ENCODE results near the gene HPS1.

Gene HPS1

DNA sequence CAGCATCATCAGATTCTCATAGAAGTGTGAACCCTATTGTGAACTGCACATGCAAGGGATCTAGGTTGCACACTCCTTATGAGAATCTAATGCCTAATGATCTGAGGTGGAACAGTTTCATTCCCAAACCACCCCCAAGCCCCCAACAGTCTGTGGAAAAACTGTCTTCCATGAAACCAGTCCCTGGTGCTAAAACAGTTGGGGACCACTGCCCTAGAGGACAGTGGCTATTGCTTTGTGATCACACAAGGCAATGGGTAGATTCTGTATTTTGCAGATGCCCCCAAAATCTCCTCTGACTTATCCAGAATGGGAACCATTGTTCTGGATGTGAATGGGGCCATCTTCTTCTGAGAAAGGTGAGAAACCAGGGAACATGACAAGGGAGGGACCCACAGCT is 31.1 kb upstream of the HPS1 start:
- H3K9ac ChIP-seq, result no peak overlapping the region
- H3K27me3 ChIP-seq (ENCODE audit: insufficient read depth, low read depth), result no peaks in the 10 kb centered on the region
- no peaks in the 10 kb centered on the region for H4K20me1 ChIP-seq (ENCODE audit: insufficient read depth)
- no peak overlapping the region for H3K4me3 ChIP-seq (IDR thresholded peaks at IDR 0.05; ENCODE audit: insufficient read depth, low read depth, low read length)
- TF ChIP-seq, protein P1, sequence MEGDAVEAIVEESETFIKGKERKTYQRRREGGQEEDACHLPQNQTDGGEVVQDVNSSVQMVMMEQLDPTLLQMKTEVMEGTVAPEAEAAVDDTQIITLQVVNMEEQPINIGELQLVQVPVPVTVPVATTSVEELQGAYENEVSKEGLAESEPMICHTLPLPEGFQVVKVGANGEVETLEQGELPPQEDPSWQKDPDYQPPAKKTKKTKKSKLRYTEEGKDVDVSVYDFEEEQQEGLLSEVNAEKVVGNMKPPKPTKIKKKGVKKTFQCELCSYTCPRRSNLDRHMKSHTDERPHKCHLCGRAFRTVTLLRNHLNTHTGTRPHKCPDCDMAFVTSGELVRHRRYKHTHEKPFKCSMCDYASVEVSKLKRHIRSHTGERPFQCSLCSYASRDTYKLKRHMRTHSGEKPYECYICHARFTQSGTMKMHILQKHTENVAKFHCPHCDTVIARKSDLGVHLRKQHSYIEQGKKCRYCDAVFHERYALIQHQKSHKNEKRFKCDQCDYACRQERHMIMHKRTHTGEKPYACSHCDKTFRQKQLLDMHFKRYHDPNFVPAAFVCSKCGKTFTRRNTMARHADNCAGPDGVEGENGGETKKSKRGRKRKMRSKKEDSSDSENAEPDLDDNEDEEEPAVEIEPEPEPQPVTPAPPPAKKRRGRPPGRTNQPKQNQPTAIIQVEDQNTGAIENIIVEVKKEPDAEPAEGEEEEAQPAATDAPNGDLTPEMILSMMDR (conservative IDR thresholded peaks at IDR 0.05; ENCODE audit: low read depth, low read length), result no peak
- no peaks in the 10 kb centered on the region for H3K4me1 ChIP-seq (ENCODE audit: low read depth, poor library complexity, severe bottlenecking)
- H2AFZ ChIP-seq (ENCODE audit: low read depth), result no peak overlapping the region
- H3K79me2 ChIP-seq (ENCODE audit: insufficient read depth, low read depth), result no peaks in the 10 kb centered on the region
- no peaks in the 10 kb centered on the region for H3K36me3 ChIP-seq (ENCODE audit: insufficient read depth)
- H3K27ac ChIP-seq, result no peak overlapping the region
- H3K4me2 ChIP-seq, result no peak overlapping the region

DNA sequence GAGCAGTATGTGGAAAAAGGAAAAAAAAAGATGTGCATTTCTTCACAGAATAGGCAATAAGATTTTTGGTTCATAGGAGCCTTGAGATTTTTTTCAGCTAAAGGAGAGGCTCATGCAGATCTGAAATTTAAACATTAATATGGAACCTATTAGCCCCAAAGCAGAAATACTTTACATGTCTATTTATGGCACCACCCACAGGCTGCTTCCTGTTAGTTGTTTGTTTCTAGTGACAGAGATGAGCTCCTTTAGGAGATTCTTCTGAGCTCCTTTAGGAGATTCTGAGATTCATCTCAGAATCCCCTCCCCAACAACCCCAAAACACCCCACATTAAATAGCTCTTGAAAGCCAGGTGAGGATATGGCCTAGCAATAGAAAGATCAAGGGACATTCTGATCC is 27.9 kb upstream of the HPS1 start:
- no peaks in the 10 kb centered on the region for H3K27me3 ChIP-seq (ENCODE audit: insufficient read depth, low read depth)
- H3K36me3 ChIP-seq (ENCODE audit: insufficient read depth), result no peaks in the 10 kb centered on the region
- H3K9ac ChIP-seq, result no peak overlapping the region
- no peaks in the 10 kb centered on the region for H3K79me2 ChIP-seq (ENCODE audit: insufficient read depth, low read depth)
- TF ChIP-seq, protein P1 (conservative IDR thresholded peaks at IDR 0.05; ENCODE audit: low read depth, low read length), result no peak
- no peak overlapping the region for H3K27ac ChIP-seq
- no peak overlapping the region for H2AFZ ChIP-seq (ENCODE audit: low read depth)
- no peaks in the 10 kb centered on the region for H4K20me1 ChIP-seq (ENCODE audit: insufficient read depth)
- H3K4me3 ChIP-seq (IDR thresholded peaks at IDR 0.05; ENCODE audit: insufficient read depth, low read depth, low read length), result no peak overlapping the region
- no peak overlapping the region for H3K4me2 ChIP-seq
- no peaks in the 10 kb centered on the region for H3K4me1 ChIP-seq (ENCODE audit: low read depth, poor library complexity, severe bottlenecking)

DNA sequence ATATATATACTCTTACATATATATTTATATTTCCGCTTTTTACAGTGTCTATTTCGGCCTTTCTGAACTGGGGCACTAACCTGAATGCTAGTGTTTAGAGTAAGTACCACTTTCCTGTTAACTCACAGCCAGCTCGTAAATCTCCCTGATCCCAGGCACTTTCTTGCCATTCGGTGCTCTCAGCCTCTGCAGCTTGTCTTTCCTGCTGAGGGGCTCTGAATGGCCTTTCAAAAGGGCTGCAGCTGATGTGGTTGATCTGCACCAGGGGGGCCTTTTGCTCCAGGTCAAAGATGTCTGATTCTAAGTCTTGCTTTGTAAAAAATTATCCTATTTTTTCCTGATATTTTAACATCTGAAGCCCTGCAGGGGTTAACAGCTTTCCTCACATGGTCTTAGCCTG is 25.5 kb upstream of the HPS1 start:
- TF ChIP-seq, protein P1 (conservative IDR thresholded peaks at IDR 0.05; ENCODE audit: low read depth, low read length), result no peak
- Histone ChIP-seq H3K9ac (no peak overlapping the region), H3K79me2 (ENCODE audit: insufficient read depth, low read depth) (no peaks in the 10 kb centered on the region), H3K4me2 (no peak overlapping the region), H3K4me3 (IDR thresholded peaks at IDR 0.05; ENCODE audit: insufficient read depth, low read depth, low read length) (no peak overlapping the region), H3K36me3 (ENCODE audit: insufficient read depth) (no peaks in the 10 kb centered on the region), H4K20me1 (ENCODE audit: insufficient read depth) (no peaks in the 10 kb centered on the region), H3K4me1 (ENCODE audit: low read depth, poor library complexity, severe bottlenecking) (no peaks in the 10 kb centered on the region), H2AFZ (ENCODE audit: low read depth) (no peak overlapping the region), H3K27ac (no peak overlapping the region), H3K27me3 (ENCODE audit: insufficient read depth, low read depth) (no peaks in the 10 kb centered on the region)

DNA sequence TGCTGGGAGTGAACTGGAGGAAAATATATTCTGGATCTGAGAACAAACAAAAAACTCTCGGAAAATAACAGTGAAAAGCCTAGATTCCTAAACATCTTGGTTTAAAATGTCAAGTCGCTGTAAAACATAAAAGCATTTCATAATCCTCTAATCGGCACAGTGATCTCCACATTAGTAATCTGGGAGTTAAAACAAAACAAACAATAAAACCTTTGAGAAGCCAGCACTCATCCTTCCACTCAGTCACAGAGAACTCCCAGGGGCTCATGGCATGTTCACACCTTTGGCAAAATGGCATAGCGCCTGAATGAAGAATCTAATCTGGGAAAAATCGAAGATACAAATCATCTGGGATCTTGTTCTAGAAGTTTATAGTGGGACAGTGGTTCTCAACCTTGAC is 24.1 kb upstream of the HPS1 start:
- Histone ChIP-seq H4K20me1 (ENCODE audit: insufficient read depth) (no peaks in the 10 kb centered on the region), H3K36me3 (ENCODE audit: insufficient read depth) (no peaks in the 10 kb centered on the region), H3K27me3 (ENCODE audit: insufficient read depth, low read depth) (no peaks in the 10 kb centered on the region), H3K27ac (no peak overlapping the region), H2AFZ (ENCODE audit: low read depth) (no peak overlapping the region), H3K79me2 (ENCODE audit: insufficient read depth, low read depth) (no peaks in the 10 kb centered on the region), H3K4me2 (no peak overlapping the region), H3K9ac (no peak overlapping the region), H3K4me3 (IDR thresholded peaks at IDR 0.05; ENCODE audit: insufficient read depth, low read depth, low read length) (no peak overlapping the region), H3K4me1 (ENCODE audit: low read depth, poor library complexity, severe bottlenecking) (no peaks in the 10 kb centered on the region)
- TF ChIP-seq, protein P1 (conservative IDR thresholded peaks at IDR 0.05; ENCODE audit: low read depth, low read length), result no peak
